CD4-positive, alpha-beta T cell (primary cell): Measurements from ENCODE around the gene KIF17. TPM values are rescaled to one million over a fixed set of nuclear protein-coding genes. Genes with fewer than 3 reads are reported as not detected.

ENCODE experiments used
- ATAC-seq: fragments of 200-7000 bp; cut with Tn5 transposase; one replicate; pipeline ENCODE4 v1.10.0; 2022; ENCODE audit warnings: mild to moderate bottlenecking; ENCODE audit not compliant: poor library complexity
- CTCF ChIA-PET: fragments of 350-600 bp; sonication (Branson Sonifier 250); formaldehyde crosslinking; loops from one replicate; lab custom pipeline; 2021; ENCODE audit warnings: antibody characterized with exemption, inconsistent platforms; lab: Charles Lee
- POLR2A ChIA-PET: fragments of 350-600 bp; sonication (Branson Sonifier 250); formaldehyde crosslinking; loops from one replicate; lab custom pipeline; 2021; ENCODE audit warnings: antibody characterized with exemption, inconsistent platforms; lab: Charles Lee
- DNase-seq, 14 experiments: peaks; one replicate each; pipeline ENCODE4 v3.0.0-alpha.2; 2013 to 2020; ENCODE audit warnings: mixed read lengths in 2 of 14
- H3K27ac ChIP-seq, 2 donors: one replicate each; pipeline versions ENCODE4 v1.5.1 to v1.7.0; 2013; ENCODE audit warnings: low read length in 2 of 2, low read depth in 1 of 2, mild to moderate bottlenecking in 1 of 2
- H3K27me3 ChIP-seq, 2 experiments: 1 replicate in 1 of 2; 2 replicates in 1 of 2; pipeline versions ENCODE4 v1.6.1 to v1.7.0; 2013; ENCODE audit warnings: low read length in 2 of 2, control low read depth in 1 of 2, mild to moderate bottlenecking in 1 of 2, moderate library complexity in 1 of 2; ENCODE audit not compliant: insufficient read depth in 2 of 2, control insufficient read depth in 1 of 2
- H3K36me3 ChIP-seq: one replicate; pipeline ENCODE4 v1.6.1; 2013; ENCODE audit warnings: low read length, control low read depth; ENCODE audit not compliant: insufficient read depth
- H3K4me1 ChIP-seq: one replicate; pipeline ENCODE4 v1.6.1; 2013; ENCODE audit warnings: low read length, control low read depth; ENCODE audit not compliant: insufficient read depth
- H3K4me3 ChIP-seq: one replicate; pipeline ENCODE4 v1.5.1; 2013; ENCODE audit warnings: mild to moderate bottlenecking, low read length, moderate library complexity
- H3K9me3 ChIP-seq, 2 experiments: 1 replicate in 1 of 2; 2 replicates in 1 of 2; pipeline versions ENCODE4 v1.6.1 to v1.7.0; 2013; ENCODE audit warnings: low read length in 2 of 2, mild to moderate bottlenecking in 2 of 2, control low read depth in 1 of 2, moderate library complexity in 1 of 2; ENCODE audit not compliant: control insufficient read depth in 1 of 2, insufficient read depth in 1 of 2
- H3K27ac Mint-ChIP-seq: one replicate; pipeline ENCODE4 v1.8.0; 2020; ENCODE audit warnings: mixed read lengths
- H3K27me3 Mint-ChIP-seq: one replicate; pipeline ENCODE4 v1.8.0; 2021; ENCODE audit warnings: mixed read lengths
- H3K36me3 Mint-ChIP-seq: one replicate; pipeline ENCODE4 v1.8.0; 2021; ENCODE audit warnings: low read depth, mixed read lengths
- H3K4me1 Mint-ChIP-seq: one replicate; pipeline ENCODE4 v1.8.0; 2021; ENCODE audit warnings: low read depth, mixed read lengths
- H3K4me3 Mint-ChIP-seq: one replicate; pipeline ENCODE4 v1.8.0; 2020; ENCODE audit warnings: mild to moderate bottlenecking, mixed read lengths
- H3K9me3 Mint-ChIP-seq: one replicate; pipeline ENCODE4 v1.8.0; 2020; ENCODE audit warnings: mixed read lengths
- CTCF ChIP-seq: fragments of 200-600 bp; IDR thresholded peaks from one replicate; pipeline ENCODE4 v1.8.0; 2022; ENCODE audit warnings: antibody characterized with exemption, mild to moderate bottlenecking
- intact Hi-C, 2 experiments: fragments of 100-400 bp; cut with DNase I in 1 of 2; cut with micrococcal nuclease in 1 of 2; formaldehyde crosslinking; loops; one replicate each; pipeline versions ENCODE4 v1.15.1 to v1.9.0; 2023 to 2025; cut with DNase I, micrococcal nuclease
- total RNA-seq, 174 experiments: library from RNA in 2 of 174; stranded (reverse) in 2 of 174; gene quantifications; one replicate each; pipeline ENCODE4 v1.2.3 and lab custom pipeline; 2021 to 2026

KIF17 gene
- total RNA-seq, 2 experiments from 2014 or later = not detected

GRCh38 chr1:20712215-20712577, 5.6 kb downstream of the KIF17 start:
- peaks cover 0 to 9% of the 10 kb centered on the region in 2 experiments for H3K9me3 ChIP-seq
- ATAC-seq (no peak), DNase-seq (no peak)
- no peak for TF ChIP-seq CTCF
- H3K27ac ChIP-seq = no peak overlapping the region
- CTCF ChIA-PET = no interaction called here
- POLR2A ChIA-PET = no interaction called here
- H3K36me3 Mint-ChIP-seq = no peaks in the 10 kb centered on the region
- no peak overlapping the region for H3K4me3 ChIP-seq
- peaks cover 6% of the 10 kb centered on the region for H3K4me1 ChIP-seq
- peaks cover 25% of the 10 kb centered on the region for H3K27me3 Mint-ChIP-seq
- H3K9me3 Mint-ChIP-seq = no peaks in the 10 kb centered on the region
- H3K27ac Mint-ChIP-seq = no peak overlapping the region
- H3K4me3 Mint-ChIP-seq = no peak overlapping the region
- intact Hi-C loops = no loop called here
- H3K36me3 ChIP-seq = no peaks in the 10 kb centered on the region
- H3K27me3 ChIP-seq = peaks cover 17 to 19% of the 10 kb centered on the region in 2 experiments
- peaks cover 9% of the 10 kb centered on the region for H3K4me1 Mint-ChIP-seq

GRCh38 chr1:20711285-20712214, 6.3 kb downstream of the KIF17 start:
- POLR2A ChIA-PET = no interaction called here
- H3K27me3 ChIP-seq = peaks cover 12 to 13% of the 10 kb centered on the region in 2 experiments
- DNase-seq (no peak), ATAC-seq (no peak)
- H3K27ac Mint-ChIP-seq = no peak overlapping the region
- intact Hi-C loops = no loop called here
- no peak overlapping the region for H3K27ac ChIP-seq
- no peak overlapping the region for H3K4me3 ChIP-seq
- CTCF ChIA-PET = no interaction called here
- H3K36me3 ChIP-seq = no peaks in the 10 kb centered on the region
- H3K4me3 Mint-ChIP-seq = no peak overlapping the region
- no peaks in the 10 kb centered on the region for H3K9me3 Mint-ChIP-seq
- H3K27me3 Mint-ChIP-seq = peaks cover 23% of the 10 kb centered on the region
- no peaks in the 10 kb centered on the region for H3K36me3 Mint-ChIP-seq
- TF ChIP-seq CTCF = no peak
- H3K4me1 Mint-ChIP-seq = peaks cover 5% of the 10 kb centered on the region
- peaks cover 0 to 5% of the 10 kb centered on the region in 2 experiments for H3K9me3 ChIP-seq
- no peaks in the 10 kb centered on the region for H3K4me1 ChIP-seq

GRCh38 chr1:20710469-20711284, 7.1 kb downstream of the KIF17 start:
- Histone ChIP-seq H3K9me3 (peaks cover 0 to 5% of the 10 kb centered on the region in 2 experiments), H3K36me3 (no peaks in the 10 kb centered on the region), H3K27ac (no peak overlapping the region), H3K27me3 (peaks cover 5 to 7% of the 10 kb centered on the region in 2 experiments), H3K4me1 (no peaks in the 10 kb centered on the region), H3K4me3 (no peak overlapping the region)
- Mint-ChIP-seq H3K4me3 (no peak overlapping the region), H3K36me3 (no peaks in the 10 kb centered on the region), H3K4me1 (no peaks in the 10 kb centered on the region), H3K27me3 (peaks cover 15% of the 10 kb centered on the region), H3K9me3 (no peaks in the 10 kb centered on the region), H3K27ac (no peak overlapping the region)
- DNase-seq (no peak), ATAC-seq (no peak)
- ChIA-PET CTCF (no interaction called here), POLR2A (no interaction called here)
- TF ChIP-seq CTCF = no peak
- intact Hi-C loops = no loop called here
